ENCODE results near the gene PDE11A. TPM values are rescaled to one million over a fixed set of nuclear protein-coding genes. Genes with fewer than 3 reads are reported as not detected.

Gene PDE11A
- total and polyA plus RNA-seq, 4 donors, result 1.0 to 5.9 (median 1.7) TPM

DNA sequence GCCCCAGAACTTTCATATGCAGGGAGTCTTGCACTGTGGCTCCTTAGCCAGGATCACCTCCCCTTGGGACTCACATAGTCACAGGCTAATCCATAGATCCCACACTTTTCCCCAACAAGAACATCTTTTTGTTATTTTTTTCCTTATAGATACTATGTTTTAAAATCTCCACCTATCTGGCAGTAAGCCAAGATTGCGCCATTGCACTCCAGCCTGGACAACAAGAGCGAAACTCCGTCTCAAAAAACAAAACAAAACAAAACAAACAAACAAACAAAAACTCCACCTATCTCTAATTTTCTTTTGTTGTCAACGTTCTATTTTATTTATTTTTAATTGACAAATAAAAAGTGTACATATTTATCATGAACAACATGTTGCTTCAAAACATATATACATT is 141.7 kb downstream of the PDE11A start:
- no peaks in the 10 kb centered on the region for H3K9me3 ChIP-seq (ENCODE audit: control insufficient read depth in 4 of 4, low read length in 3 of 4)
- no peak overlapping the region for H3K27ac ChIP-seq (ENCODE audit: low read depth in 1 of 2, low read length in 2 of 2)
- H3K9ac ChIP-seq (ENCODE audit: low read depth in 1 of 2, low read length in 2 of 2), result no peak overlapping the region
- no peaks in the 10 kb centered on the region for H3K27me3 ChIP-seq (ENCODE audit: control insufficient read depth in 4 of 4, insufficient read depth in 4 of 4, low read length in 3 of 4)
- no peaks in the 10 kb centered on the region for H3K36me3 ChIP-seq (ENCODE audit: control insufficient read depth in 4 of 4, insufficient read depth in 3 of 4, low read depth in 1 of 4, low read length in 3 of 4)
- 46% methylated on average over 4 of the region's 4 CpGs for WGBS
- no peak overlapping the region for H3K4me3 ChIP-seq (ENCODE audit: low read depth in 1 of 3, low read length in 3 of 3)
- TF ChIP-seq YY1 (IDR thresholded peaks at IDR 0.05) (no peak), FOXA1 (IDR thresholded peaks at IDR 0.05) (no peak), EGR1 (IDR thresholded peaks at IDR 0.05; ENCODE audit: low read depth in 2 of 2) (no peak), HNF4A (conservative IDR thresholded peaks at IDR 0.05) (no peak), JUND (IDR thresholded peaks at IDR 0.05) (no peak), TAF1 (conservative IDR thresholded peaks at IDR 0.05) (no peak)
- TF ChIP-seq, protein P1, sequence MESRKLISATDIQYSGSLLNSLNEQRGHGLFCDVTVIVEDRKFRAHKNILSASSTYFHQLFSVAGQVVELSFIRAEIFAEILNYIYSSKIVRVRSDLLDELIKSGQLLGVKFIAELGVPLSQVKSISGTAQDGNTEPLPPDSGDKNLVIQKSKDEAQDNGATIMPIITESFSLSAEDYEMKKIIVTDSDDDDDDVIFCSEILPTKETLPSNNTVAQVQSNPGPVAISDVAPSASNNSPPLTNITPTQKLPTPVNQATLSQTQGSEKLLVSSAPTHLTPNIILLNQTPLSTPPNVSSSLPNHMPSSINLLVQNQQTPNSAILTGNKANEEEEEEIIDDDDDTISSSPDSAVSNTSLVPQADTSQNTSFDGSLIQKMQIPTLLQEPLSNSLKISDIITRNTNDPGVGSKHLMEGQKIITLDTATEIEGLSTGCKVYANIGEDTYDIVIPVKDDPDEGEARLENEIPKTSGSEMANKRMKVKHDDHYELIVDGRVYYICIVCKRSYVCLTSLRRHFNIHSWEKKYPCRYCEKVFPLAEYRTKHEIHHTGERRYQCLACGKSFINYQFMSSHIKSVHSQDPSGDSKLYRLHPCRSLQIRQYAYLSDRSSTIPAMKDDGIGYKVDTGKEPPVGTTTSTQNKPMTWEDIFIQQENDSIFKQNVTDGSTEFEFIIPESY (IDR thresholded peaks at IDR 0.05), result no peak
- TF ChIP-seq, protein P2, sequence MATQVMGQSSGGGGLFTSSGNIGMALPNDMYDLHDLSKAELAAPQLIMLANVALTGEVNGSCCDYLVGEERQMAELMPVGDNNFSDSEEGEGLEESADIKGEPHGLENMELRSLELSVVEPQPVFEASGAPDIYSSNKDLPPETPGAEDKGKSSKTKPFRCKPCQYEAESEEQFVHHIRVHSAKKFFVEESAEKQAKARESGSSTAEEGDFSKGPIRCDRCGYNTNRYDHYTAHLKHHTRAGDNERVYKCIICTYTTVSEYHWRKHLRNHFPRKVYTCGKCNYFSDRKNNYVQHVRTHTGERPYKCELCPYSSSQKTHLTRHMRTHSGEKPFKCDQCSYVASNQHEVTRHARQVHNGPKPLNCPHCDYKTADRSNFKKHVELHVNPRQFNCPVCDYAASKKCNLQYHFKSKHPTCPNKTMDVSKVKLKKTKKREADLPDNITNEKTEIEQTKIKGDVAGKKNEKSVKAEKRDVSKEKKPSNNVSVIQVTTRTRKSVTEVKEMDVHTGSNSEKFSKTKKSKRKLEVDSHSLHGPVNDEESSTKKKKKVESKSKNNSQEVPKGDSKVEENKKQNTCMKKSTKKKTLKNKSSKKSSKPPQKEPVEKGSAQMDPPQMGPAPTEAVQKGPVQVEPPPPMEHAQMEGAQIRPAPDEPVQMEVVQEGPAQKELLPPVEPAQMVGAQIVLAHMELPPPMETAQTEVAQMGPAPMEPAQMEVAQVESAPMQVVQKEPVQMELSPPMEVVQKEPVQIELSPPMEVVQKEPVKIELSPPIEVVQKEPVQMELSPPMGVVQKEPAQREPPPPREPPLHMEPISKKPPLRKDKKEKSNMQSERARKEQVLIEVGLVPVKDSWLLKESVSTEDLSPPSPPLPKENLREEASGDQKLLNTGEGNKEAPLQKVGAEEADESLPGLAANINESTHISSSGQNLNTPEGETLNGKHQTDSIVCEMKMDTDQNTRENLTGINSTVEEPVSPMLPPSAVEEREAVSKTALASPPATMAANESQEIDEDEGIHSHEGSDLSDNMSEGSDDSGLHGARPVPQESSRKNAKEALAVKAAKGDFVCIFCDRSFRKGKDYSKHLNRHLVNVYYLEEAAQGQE (IDR thresholded peaks at IDR 0.05), result no peak
- H3K4me1 ChIP-seq (ENCODE audit: control insufficient read depth in 4 of 4, insufficient read depth in 4 of 4, low read length in 3 of 4), result peaks cover 0 to 9% (median 4%) of the 10 kb centered on the region in 4 donors
- DNase-seq (ENCODE audit: low spot score), result no peak

- no peak for DNase-seq (ENCODE audit: low spot score)
- Histone ChIP-seq H3K9ac (ENCODE audit: low read depth in 1 of 2, low read length in 2 of 2) (no peak overlapping the region), H3K27me3 (ENCODE audit: control insufficient read depth in 4 of 4, insufficient read depth in 4 of 4, low read length in 3 of 4) (no peaks in the 10 kb centered on the region), H3K27ac (ENCODE audit: low read depth in 1 of 2, low read length in 2 of 2) (no peak overlapping the region), H3K4me1 (ENCODE audit: control insufficient read depth in 4 of 4, insufficient read depth in 4 of 4, low read length in 3 of 4) (peaks cover 0 to 9% (median 4%) of the 10 kb centered on the region in 4 donors), H3K4me3 (ENCODE audit: low read depth in 1 of 3, low read length in 3 of 3) (no peak overlapping the region), H3K36me3 (ENCODE audit: control insufficient read depth in 4 of 4, insufficient read depth in 3 of 4, low read depth in 1 of 4, low read length in 3 of 4) (no peaks in the 10 kb centered on the region), H3K9me3 (ENCODE audit: control insufficient read depth in 4 of 4, low read length in 3 of 4) (no peaks in the 10 kb centered on the region)
- WGBS, result 68% methylated on average over 2 of the region's 2 CpGs
- TF ChIP-seq NR2F2 (IDR thresholded peaks at IDR 0.05), result no peak
- TF ChIP-seq CTCF (IDR thresholded peaks at IDR 0.05; ENCODE audit: low read depth, low read length, missing input control), result no peak
- TF ChIP-seq ATF3 (IDR thresholded peaks at IDR 0.05), result no peak
- TF ChIP-seq SP1 (IDR thresholded peaks at IDR 0.05), result no peak
- no peak for TF ChIP-seq HNF4G (IDR thresholded peaks at IDR 0.05)
- TF ChIP-seq, protein P2 (IDR thresholded peaks at IDR 0.05), result no peak
- TF ChIP-seq, protein P3, sequence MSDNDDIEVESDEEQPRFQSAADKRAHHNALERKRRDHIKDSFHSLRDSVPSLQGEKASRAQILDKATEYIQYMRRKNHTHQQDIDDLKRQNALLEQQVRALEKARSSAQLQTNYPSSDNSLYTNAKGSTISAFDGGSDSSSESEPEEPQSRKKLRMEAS (IDR thresholded peaks at IDR 0.05), result no peak
- no peak for TF ChIP-seq RAD21 (IDR thresholded peaks at IDR 0.05)
- no peak for TF ChIP-seq FOXA2 (IDR thresholded peaks at IDR 0.05)
- TF ChIP-seq GABPA (IDR thresholded peaks at IDR 0.05 in 1 of 2, conservative IDR thresholded peaks at IDR 0.05 in 1 of 2), result no peak
- TF ChIP-seq EGR1 (IDR thresholded peaks at IDR 0.05; ENCODE audit: low read depth in 2 of 2), result no peak
- no peak for TF ChIP-seq TAF1 (conservative IDR thresholded peaks at IDR 0.05)
- no peak for TF ChIP-seq HNF4A (conservative IDR thresholded peaks at IDR 0.05)
- TF ChIP-seq, protein P1 (IDR thresholded peaks at IDR 0.05), result no peak
- no peak for TF ChIP-seq JUND (IDR thresholded peaks at IDR 0.05)
Observed at GRCh38 chr2:177929662-177930522, 142.7 kb downstream of the PDE11A start.
